ENCODE results near the gene TAPT1. TPM values are rescaled to one million over a fixed set of nuclear protein-coding genes. Genes with fewer than 3 reads are reported as not detected.

Gene TAPT1
- total and polyA plus RNA-seq, 9 of the 15 experiments (the other 6 are each of a cell fraction or from before 2014, with no cell fraction given), result 1.6 to 36.7 (median 20.7) TPM

GRCh38 chr4:16136311-16136710 lies 90.0 kb downstream of the TAPT1 start:
- BruUV-seq (replicated peaks), result no TSS peak
- no peak for DNase-seq (ENCODE audit: extremely low read depth in 1 of 4, low spot score in 3 of 4)
- ATAC-seq, result no peak
- in situ Hi-C loops (cut with MboI) (no loop called here), intact Hi-C loops (cut with micrococcal nuclease) (no loop called here)
- no peak overlapping the region for H3K27ac ChIP-seq (ENCODE audit: extremely low read depth, low read depth, low read length)
- no peaks in the 10 kb centered on the region for H4K20me1 ChIP-seq (replicated peaks; ENCODE audit: control insufficient read depth, insufficient read depth, low read length)
- no peak overlapping the region for H2AFZ ChIP-seq (ENCODE audit: low read depth, low read length)
- TF ChIP-seq PHB2 (IDR thresholded peaks at IDR 0.05; ENCODE audit: low read depth) (no peak), SIX5 (IDR thresholded peaks at IDR 0.05; ENCODE audit: borderline replicate concordance in 1 of 2, insufficient read depth in 1 of 2, low read depth in 1 of 2, low read length in 2 of 2) (no peak), CREB1 (IDR thresholded peaks at IDR 0.05) (no peak), CREB1 (CRISPR knock-in tag; IDR thresholded peaks at IDR 0.05) (no peak), KLF13 (tag; IDR thresholded peaks at IDR 0.05; ENCODE audit: borderline replicate concordance, low read depth) (no peak), MEF2A (IDR thresholded peaks at IDR 0.05; ENCODE audit: control insufficient read depth, low read depth, low read length) (no peak), ZNF717 (CRISPR knock-in tag; IDR thresholded peaks at IDR 0.05) (no peak), ZNF274 (IDR thresholded peaks at IDR 0.05; ENCODE audit: borderline replicate concordance, low read depth, low read length) (no peak), RAD21 (CRISPR knock-in tag; conservative IDR thresholded peaks at IDR 0.05 in 1 of 2, IDR thresholded peaks at IDR 0.05 in 1 of 2) (no peak), TGIF2 (CRISPR knock-in tag; IDR thresholded peaks at IDR 0.05) (no peak), DDX20 (tag; IDR thresholded peaks at IDR 0.05; ENCODE audit: low read depth) (no peak), ZFP30 (CRISPR knock-in tag; IDR thresholded peaks at IDR 0.05; ENCODE audit: borderline replicate concordance) (no peak), HDAC6 (IDR thresholded peaks at IDR 0.05; ENCODE audit: low read depth, low read length) (no peak), CSDE1 (IDR thresholded peaks at IDR 0.05) (no peak), ZNF830 (CRISPR knock-in tag; IDR thresholded peaks at IDR 0.05) (no peak), ZNF436 (CRISPR knock-in tag; IDR thresholded peaks at IDR 0.05) (no peak), NRF1 (conservative IDR thresholded peaks at IDR 0.05 in 1 of 2, IDR thresholded peaks at IDR 0.05 in 1 of 2) (no peak), ETV6 (IDR thresholded peaks at IDR 0.05; ENCODE audit: borderline replicate concordance in 1 of 2, low read depth in 2 of 2, low read length in 1 of 2) (no peak), ETV6 (CRISPR knock-in tag; IDR thresholded peaks at IDR 0.05; ENCODE audit: borderline replicate concordance) (no peak)
- no peak overlapping the region for H3K4me3 ChIP-seq
- ChIA-PET POLR2A (no interaction called here), CTCF (ENCODE audit: low intra/inter-chr PET ratio) (no interaction called here)
- WGBS (ENCODE audit: insufficient coverage, low coverage, missing lambda C conversion rate), result no CpG with 5 or more reads among the region's 1 CpG
- H3K36me3 ChIP-seq (ENCODE audit: control insufficient read depth, insufficient read depth, low read length), result no peaks in the 10 kb centered on the region
- no peaks in the 10 kb centered on the region for H3K4me1 ChIP-seq (replicated peaks in 1 of 2; ENCODE audit: control insufficient read depth in 2 of 2, insufficient read depth in 2 of 2, low read length in 2 of 2)
- H3K9ac ChIP-seq (ENCODE audit: insufficient read depth in 1 of 2, low read depth in 2 of 2, low read length in 2 of 2), result no peak overlapping the region
- H3K9me3 ChIP-seq (replicated peaks; ENCODE audit: control insufficient read depth, insufficient read depth, low read depth, low read length), result no peaks in the 10 kb centered on the region
- no peak overlapping the region for H3K4me2 ChIP-seq (ENCODE audit: insufficient read depth, low read length)
- no peaks in the 10 kb centered on the region for H3K9me1 ChIP-seq (ENCODE audit: control insufficient read depth, insufficient read depth, low read length)
- H3K79me2 ChIP-seq (ENCODE audit: control insufficient read depth, insufficient read depth, low read length), result no peaks in the 10 kb centered on the region
- H3K27me3 ChIP-seq (ENCODE audit: control insufficient read depth in 2 of 2, insufficient read depth in 2 of 2, low read length in 2 of 2), result 0 out of 5 replicates have a peak, but pooled peaks cover 0 to 12% of the 10 kb centered on the region in 2 experiments
- FAIRE-seq, result no peak

Data from K562 (cell line).